PC-9 (cell line): Measurements from ENCODE around the gene DACT2.

Experiments
- CTCF ChIP-seq: fragments of 200-600 bp; sonication (generic); conservative IDR thresholded peaks from 2 replicates; pipeline ENCODE4 v1.6.1; 2017; ENCODE audit warnings: mixed run types, antibody characterized with exemption, mild to moderate bottlenecking, moderate library complexity
- EZH2 ChIP-seq: fragments of 200-600 bp; sonication (generic); IDR thresholded peaks from 2 replicates; pipeline ENCODE4 v1.8.0; 2017; ENCODE audit warnings: antibody characterized with exemption, low read depth

- TF ChIP-seq CTCF (no peak), EZH2 (no peak)
Observed at GRCh38 chr6:168332020-168332419, 12.4 kb upstream of the DACT2 start.
